Neural cell (in vitro differentiated cells): Measurements from ENCODE around the gene INTU. TPM values are rescaled to one million over a fixed set of nuclear protein-coding genes. Genes with fewer than 3 reads are reported as not detected.
"Not testable (repeated sequence)": the region's sequence is repeated elsewhere in the genome, so short reads cannot be mapped to it uniquely, and the experiment has no call there.

Source experiments
- H2AFZ ChIP-seq: fragments of 200-600, 300-800 bp; sonication (generic), shearing (Covaris generic); 2 replicates; pipeline ENCODE4 v1.6.0; 2014; ENCODE audit warnings: low read depth, mild to moderate bottlenecking, antibody characterized with exemption, low read length, moderate library complexity
- H3F3A ChIP-seq: fragments of 200-600 bp; shearing (Covaris generic); 2 replicates; pipeline ENCODE4 v1.6.1; 2016; ENCODE audit warnings: mild to moderate bottlenecking, moderate library complexity, mixed read lengths, antibody characterized with exemption, low read length; ENCODE audit not compliant: insufficient read depth, poor library complexity, severe bottlenecking
- H3K27ac ChIP-seq: fragments of 200-600, 300-800 bp; sonication (generic), shearing (Covaris generic); 2 replicates; pipeline ENCODE4 v1.5.1; 2014; ENCODE audit warnings: mild to moderate bottlenecking, low read length, moderate library complexity
- H3K27me3 ChIP-seq: fragments of 300-800, 200-600 bp; sonication (generic), shearing (Covaris generic); 2 replicates; pipeline ENCODE4 v1.6.0; 2014; ENCODE audit warnings: mild to moderate bottlenecking, low read depth, low read length, moderate library complexity; ENCODE audit not compliant: insufficient read depth
- H3K36me3 ChIP-seq: fragments of 300-800, 200-600 bp; sonication (generic), shearing (Covaris generic); 2 replicates; pipeline ENCODE4 v1.5.1; 2014; ENCODE audit warnings: mild to moderate bottlenecking, antibody characterized with exemption, low read length, moderate library complexity; ENCODE audit not compliant: insufficient read depth
- H3K4me2 ChIP-seq: fragments of 300-800, 200-600 bp; sonication (generic), shearing (Covaris generic); 2 replicates; pipeline ENCODE4 v1.6.0; 2014; ENCODE audit warnings: mild to moderate bottlenecking, low read length
- H3K4me3 ChIP-seq: fragments of 300-800, 200-600 bp; sonication (generic), shearing (Covaris generic); 2 replicates; pipeline ENCODE4 v1.5.1; 2014; ENCODE audit warnings: mild to moderate bottlenecking, low read length, moderate library complexity
- H3K79me2 ChIP-seq: fragments of 200-600 bp; shearing (Covaris generic); replicated peaks from 2 replicates; pipeline ENCODE4 v1.6.0; 2014; ENCODE audit warnings: mild to moderate bottlenecking, low read length, moderate library complexity; ENCODE audit not compliant: insufficient read depth
- H3K9ac ChIP-seq: fragments of 300-800, 200-600 bp; sonication (generic), shearing (Covaris generic); 2 replicates; pipeline ENCODE4 v1.6.1; 2016; ENCODE audit warnings: mild to moderate bottlenecking, low read length, mixed read lengths
- H3K9me2 ChIP-seq: fragments of 200-600 bp; shearing (Covaris generic); 2 replicates; pipeline ENCODE4 v1.6.1; 2016; ENCODE audit warnings: mild to moderate bottlenecking, low read length, mixed read lengths; ENCODE audit not compliant: insufficient read depth
- H3K9me3 ChIP-seq: fragments of 200-600, 300-800 bp; sonication (generic), shearing (Covaris generic); 2 replicates; pipeline ENCODE4 v1.6.1; 2016; ENCODE audit warnings: mild to moderate bottlenecking, mixed run types, low read length, moderate library complexity, mixed read lengths
- H4K20me1 ChIP-seq: fragments of 200-600 bp; shearing (Covaris generic); 2 replicates; pipeline ENCODE4 v1.6.1; 2016; ENCODE audit warnings: mild to moderate bottlenecking, mixed run types; ENCODE audit not compliant: insufficient read depth
- CTCF ChIP-seq: fragments of 450-650 bp; IDR thresholded peaks from 2 replicates; pipeline ENCODE4 v1.5.1; 2014; ENCODE audit warnings: antibody characterized with exemption, mild to moderate bottlenecking, moderate library complexity; ENCODE audit not compliant: poor library complexity, severe bottlenecking
- EP300 ChIP-seq: fragments of 450-650 bp; conservative IDR thresholded peaks from 2 replicates; pipeline ENCODE4 v1.6.1; 2014; ENCODE audit warnings: antibody characterized with exemption, mild to moderate bottlenecking, moderate library complexity; ENCODE audit not compliant: poor library complexity, severe bottlenecking
- EZH2 ChIP-seq: fragments of 200-600, 300-800 bp; shearing (Covaris generic), sonication (generic); IDR thresholded peaks from 2 replicates; pipeline ENCODE4 v1.6.1; 2014; ENCODE audit warnings: antibody characterized with exemption, low read length, borderline replicate concordance, mild to moderate bottlenecking; ENCODE audit not compliant: insufficient read depth, poor library complexity, severe bottlenecking
- MXI1 ChIP-seq: fragments of 450-650 bp; conservative IDR thresholded peaks from 2 replicates; pipeline ENCODE4 v1.6.1; 2014; ENCODE audit warnings: antibody characterized with exemption, mild to moderate bottlenecking; ENCODE audit not compliant: poor library complexity, severe bottlenecking
- POLR2AphosphoS5 ChIP-seq: IDR thresholded peaks from 2 replicates; pipeline ENCODE4 v1.6.1; 2012
- RAD21 ChIP-seq: fragments of 450-650 bp; conservative IDR thresholded peaks from 2 replicates; pipeline ENCODE4 v1.6.1; 2014; ENCODE audit warnings: antibody characterized with exemption, mild to moderate bottlenecking, moderate library complexity
- REST ChIP-seq: IDR thresholded peaks from 2 replicates; pipeline ENCODE4 v1.6.1; 2012; ENCODE audit warnings: borderline replicate concordance
- SMC3 ChIP-seq: fragments of 450-650 bp; conservative IDR thresholded peaks from 2 replicates; pipeline ENCODE4 v1.6.1; 2014; ENCODE audit warnings: antibody characterized with exemption, mild to moderate bottlenecking, moderate library complexity; ENCODE audit not compliant: poor library complexity
- TAF1 ChIP-seq: IDR thresholded peaks from 2 replicates; pipeline ENCODE4 v1.6.1; 2012; ENCODE audit warnings: low read depth
- polyA minus RNA-seq: library from RNA; depleted of rRNA, polyadenylated mRNA; stranded (reverse); fragments of >200 nt; gene quantifications from 2 replicates; pipeline ENCODE4 v1.2.3, GENCODE V29; 2014
- polyA plus RNA-seq: library from polyadenylated mRNA; depleted of rRNA; stranded (reverse); fragments of >200 nt; gene quantifications from 2 replicates; pipeline ENCODE4 v1.2.3, GENCODE V29; 2014

INTU gene
- polyA plus RNA-seq (14.0 and 15.7 TPM in 2 replicates), polyA minus RNA-seq (29.9 and 33.9 TPM in 2 replicates)

- peak within 1 kb of the TSS; percentile 71 for H3K4me3 ChIP-seq
- H4K20me1 ChIP-seq, result no peaks in the 10 kb centered on the region
- H3K9me2 ChIP-seq, result no peaks in the 10 kb centered on the region
- peaks cover 52% of the 10 kb centered on the region for H3K79me2 ChIP-seq
- H3F3A ChIP-seq, result no peaks in the 10 kb centered on the region
- H3K9ac ChIP-seq, result peak within 1 kb of the TSS; percentile 72
- TF ChIP-seq EZH2, result no peak
- peak; percentile 76 for TF ChIP-seq POLR2AphosphoS5
- TF ChIP-seq SMC3, result peak; percentile 15
- peak; percentile 22 for TF ChIP-seq REST
- no peak for TF ChIP-seq EP300
- TF ChIP-seq TAF1, result peak; percentile 63
- peak; percentile 97 for TF ChIP-seq MXI1
- no peak for TF ChIP-seq CTCF
- TF ChIP-seq RAD21, result no peak
- peak within 1 kb of the TSS; percentile 76 for H3K27ac ChIP-seq
- no peaks in the 10 kb centered on the region for H3K27me3 ChIP-seq
- peak within 1 kb of the TSS; percentile 81 for H3K4me2 ChIP-seq
- no peaks in the 10 kb centered on the region for H3K9me3 ChIP-seq
- no peaks in the 10 kb centered on the region for H3K36me3 ChIP-seq
- peak within 1 kb of the TSS; percentile 65 for H2AFZ ChIP-seq
These were observed at the start of gene INTU for GRCh38 chr4:127632420-127633403. Gene INTU (plus strand): TSS chr4:127632957. CDS start chr4:127633035, 78 bp downstream.

- not testable (repeated sequence) for H3K9ac ChIP-seq, H3K27ac ChIP-seq, H3K36me3 ChIP-seq, H3K27me3 ChIP-seq, H3K79me2 ChIP-seq, H4K20me1 ChIP-seq, H3K4me3 ChIP-seq, H2AFZ ChIP-seq, H3K4me2 ChIP-seq, H3F3A ChIP-seq, H3K9me2 ChIP-seq, H3K9me3 ChIP-seq
These were observed 46.3 kb upstream of the INTU start for GRCh38 chr4:127586496-127586895.
